C4-2B (cell line): Measurements from ENCODE around the gene RTCA.
"Not testable (repeated sequence)": the region's sequence is repeated elsewhere in the genome, so short reads cannot be mapped to it uniquely, and the experiment has no call there.

Source experiments
- H3K27ac ChIP-seq: fragments of 450-650 bp; 2 replicates; pipeline ENCODE4 v1.5.1; 2017
- CTCF ChIP-seq: fragments of 450-650 bp; conservative IDR thresholded peaks from 2 replicates; pipeline ENCODE4 v1.5.1; 2017; ENCODE audit warnings: mild to moderate bottlenecking
- ZFX ChIP-seq: fragments of 450-650 bp; IDR thresholded peaks from 2 replicates; pipeline ENCODE4 v1.6.1; 2017

RTCA gene

GRCh38 chr1:100249537-100250257, 16.3 kb upstream of the RTCA start, which contains the start of gene DBT:
Gene DBT (minus strand): TSS chr1:100249834. CDS start chr1:100249820, 14 bp downstream.
- peak within 1 kb of the TSS; percentile 98 for H3K27ac ChIP-seq
- TF ChIP-seq ZFX: no peak
- TF ChIP-seq CTCF: no peak

- TF ChIP-seq CTCF: no peak
- no peak for TF ChIP-seq ZFX
- H3K27ac ChIP-seq: peak overlapping the region; percentile 98; the same call in 1 of the 2 replicates
Measured at GRCh38 chr1:100250264-100250663, 15.8 kb upstream of the RTCA start.

GRCh38 chr1:100250807-100251206, 15.2 kb upstream of the RTCA start:
- H3K27ac ChIP-seq: peak overlapping the region; percentile 74
- TF ChIP-seq CTCF (no peak), ZFX (no peak)

GRCh38 chr1:100252901-100253300, 13.1 kb upstream of the RTCA start:
- TF ChIP-seq CTCF (no peak), ZFX (no peak)
- H3K27ac ChIP-seq: peak overlapping the region; percentile 93; the same call in 1 of the 2 replicates

GRCh38 chr1:100253552-100253951, 12.5 kb upstream of the RTCA start:
- TF ChIP-seq CTCF: no peak
- TF ChIP-seq ZFX: no peak
- peak overlapping the region; percentile 93 for H3K27ac ChIP-seq

- not testable (repeated sequence) for H3K27ac ChIP-seq
Measured at GRCh38 chr1:100256273-100256672, 9.7 kb upstream of the RTCA start.

- not testable (repeated sequence) for H3K27ac ChIP-seq
Measured at GRCh38 chr1:100258427-100258826, 7.6 kb upstream of the RTCA start.

- TF ChIP-seq ZFX (no peak), CTCF (no peak)
- H3K27ac ChIP-seq: no peak overlapping the region
Measured at GRCh38 chr1:100261686-100262085, 4.3 kb upstream of the RTCA start.

- H3K27ac ChIP-seq: not testable (repeated sequence)
Measured at GRCh38 chr1:100264081-100264480, 1.9 kb upstream of the RTCA start.
